Right ventricle myocardium superior (tissue), 1 donor: ENCODE data around the gene SKAP2. TPM values are rescaled to one million over a fixed set of nuclear protein-coding genes. Genes with fewer than 3 reads are reported as not detected.

Experiments used
- ATAC-seq: fragments of 200-7000 bp; cut with Tn5 transposase; one replicate; pipeline ENCODE4 v1.9.1; 2020; ENCODE audit warnings: mild to moderate bottlenecking; ENCODE audit not compliant: poor library complexity
- DNase-seq: peaks from one replicate; pipeline ENCODE4 v3.0.0-alpha.2; 2020
- intact Hi-C: fragments of 100-400 bp; cut with DNase I; formaldehyde crosslinking; loops from one replicate; pipeline ENCODE4 v1.11.2; 2022
- total RNA-seq: library from RNA; stranded (reverse); fragmentation: NEBNext Ultra II Directional; extraction: Animal tissue kit (Norgen Biotek cat#: 25700); gene quantifications from one replicate; pipeline ENCODE4 v1.2.1, GENCODE V29; 2021
- donor health status: DM: no; HTN: yes; CAD: no; lungs with severe emphysema.

Gene SKAP2
- total RNA-seq, 1 donor from 2014 or later, result 5.2 TPM

DNA sequence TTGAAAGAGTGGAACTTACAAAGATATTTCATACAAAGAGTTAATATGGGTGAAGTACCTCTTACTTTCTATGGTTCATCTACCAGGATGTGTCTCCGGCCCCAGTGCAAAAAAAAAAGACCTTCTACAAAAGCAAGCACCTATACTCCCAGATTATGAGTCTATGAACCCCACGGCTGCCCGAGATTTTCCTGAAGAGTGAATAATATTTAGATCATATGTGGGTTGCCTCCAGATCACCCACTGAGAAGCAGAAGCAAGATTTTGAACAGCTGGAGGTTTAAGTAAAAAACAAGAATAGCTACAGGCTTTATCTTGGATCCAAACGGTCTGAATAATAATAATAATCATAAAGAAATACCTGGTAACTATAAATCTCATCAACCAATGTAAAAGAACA lies 207.7 kb downstream of the SKAP2 start:
- intact Hi-C loops, result no loop called here
- no peak for DNase-seq
- no peak for ATAC-seq

DNA sequence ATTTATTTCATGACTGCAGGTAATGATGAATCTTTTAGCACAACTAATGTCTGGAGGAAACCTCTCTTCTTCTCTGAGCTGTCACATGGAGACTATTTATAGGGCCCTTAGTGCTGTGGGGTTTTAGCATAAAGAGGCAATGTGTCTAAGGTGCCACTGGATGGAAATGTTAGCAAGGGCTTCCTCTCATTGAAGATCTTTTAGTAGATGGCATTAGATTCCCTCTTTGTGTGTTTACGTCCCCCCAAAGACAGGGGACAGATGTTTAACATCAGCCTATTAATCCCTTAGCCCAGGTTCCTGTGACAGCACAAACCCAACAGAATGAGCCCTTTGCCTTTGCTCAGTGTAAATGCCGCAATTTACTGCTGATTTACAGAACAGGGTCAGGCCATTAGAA lies 208.6 kb downstream of the SKAP2 start:
- intact Hi-C loops, result no loop called here
- DNase-seq, result no peak
- ATAC-seq, result no peak

DNA sequence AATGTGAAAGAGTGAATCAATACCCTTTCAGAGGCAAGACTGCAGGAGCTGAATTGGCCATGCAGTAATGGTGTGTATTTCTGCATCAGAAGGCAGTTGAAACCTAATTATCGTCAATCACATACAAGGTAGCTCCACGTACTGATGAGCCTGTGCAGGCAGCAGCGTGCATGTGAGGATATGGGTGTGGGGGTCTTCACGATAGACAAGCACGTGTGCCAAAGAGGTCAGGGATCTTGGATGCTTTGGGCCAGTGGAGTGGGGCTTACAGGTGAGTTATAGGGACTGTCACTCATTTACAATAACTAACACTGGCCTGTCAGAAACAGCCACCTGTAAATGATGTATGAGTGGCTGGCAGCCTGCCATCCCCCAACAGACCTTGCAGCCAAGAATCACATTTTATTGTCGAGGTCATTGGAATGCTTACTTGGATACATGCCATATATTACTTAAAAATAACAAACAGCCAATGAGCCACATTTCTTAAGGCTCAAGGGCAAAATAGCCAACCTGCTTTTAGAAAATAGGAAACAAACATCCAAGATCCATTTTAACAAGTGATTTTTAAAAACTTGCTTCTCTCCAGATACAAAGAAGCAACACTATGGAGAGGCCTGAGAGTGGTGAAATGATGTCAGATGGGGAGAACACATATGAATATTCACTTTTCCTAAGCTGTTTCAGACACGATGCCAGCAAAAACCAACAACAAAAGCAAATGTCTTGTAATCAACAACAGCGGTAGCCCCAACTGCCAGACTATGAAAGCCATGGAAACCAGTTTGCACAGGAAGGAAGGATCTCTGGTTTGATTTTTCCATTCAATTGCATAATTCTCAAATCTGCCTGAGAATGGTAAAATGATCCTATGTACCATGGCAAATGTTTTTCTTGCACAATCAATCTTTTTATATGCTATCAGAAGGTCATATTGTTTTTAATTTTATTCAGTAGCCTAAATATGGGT lies 210.7 kb downstream of the SKAP2 start:
- DNase-seq (no peak), ATAC-seq (no peak)
- intact Hi-C loops, result no loop called here

DNA sequence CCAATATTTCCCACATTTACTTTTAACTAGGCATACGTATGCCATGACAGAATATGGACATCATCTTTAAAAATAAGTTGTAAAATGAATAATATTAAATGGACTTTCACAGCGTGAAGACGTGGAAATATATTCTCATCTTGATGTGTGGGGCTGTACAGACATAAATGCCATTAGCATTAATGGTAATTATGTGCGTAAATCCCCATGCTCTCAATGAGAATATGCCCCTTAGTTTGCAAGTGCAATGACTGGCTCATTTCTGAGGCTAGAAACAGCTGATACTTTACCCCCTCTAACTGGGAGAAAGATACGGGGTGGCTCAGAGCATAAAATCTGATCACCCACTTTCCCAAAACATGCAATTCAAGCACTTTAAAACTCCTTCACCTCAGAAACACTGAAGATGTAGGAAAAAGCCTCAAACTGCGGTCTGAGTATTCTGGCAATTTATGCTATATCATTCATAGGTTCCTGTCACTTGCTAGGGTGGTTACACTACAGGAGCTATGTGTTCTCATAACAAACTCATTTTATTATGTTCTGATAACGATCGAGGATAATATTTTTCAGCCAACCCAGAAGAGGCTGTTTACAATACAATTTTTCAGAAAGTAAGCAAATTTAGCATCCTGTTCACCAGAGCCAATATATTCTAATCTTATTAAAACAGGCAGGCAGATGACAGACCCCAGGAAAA lies 211.8 kb downstream of the SKAP2 start:
- DNase-seq (no peak), ATAC-seq (no peak)
- intact Hi-C loops, result no loop called here

DNA sequence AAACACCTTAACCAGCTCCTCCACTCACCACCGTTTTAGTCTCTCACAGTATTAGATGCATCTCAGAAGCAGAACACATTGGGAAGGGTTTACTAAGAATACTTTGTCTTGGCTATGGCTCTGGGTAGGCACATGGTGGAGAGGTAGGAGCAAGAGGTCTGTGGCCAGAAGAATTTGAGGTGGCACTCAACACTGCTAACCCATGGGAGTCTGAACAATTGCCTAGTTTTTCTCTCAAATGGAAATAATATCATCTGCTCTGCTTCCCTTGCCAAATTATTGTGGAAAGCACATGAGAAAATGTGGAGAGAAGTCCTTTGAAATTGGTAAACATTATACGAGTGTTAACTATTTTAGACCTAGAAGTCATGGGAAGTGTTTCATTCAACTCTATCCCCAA lies 214.3 kb downstream of the SKAP2 start:
- ATAC-seq, result no peak
- intact Hi-C loops, result no loop called here
- no peak for DNase-seq

DNA sequence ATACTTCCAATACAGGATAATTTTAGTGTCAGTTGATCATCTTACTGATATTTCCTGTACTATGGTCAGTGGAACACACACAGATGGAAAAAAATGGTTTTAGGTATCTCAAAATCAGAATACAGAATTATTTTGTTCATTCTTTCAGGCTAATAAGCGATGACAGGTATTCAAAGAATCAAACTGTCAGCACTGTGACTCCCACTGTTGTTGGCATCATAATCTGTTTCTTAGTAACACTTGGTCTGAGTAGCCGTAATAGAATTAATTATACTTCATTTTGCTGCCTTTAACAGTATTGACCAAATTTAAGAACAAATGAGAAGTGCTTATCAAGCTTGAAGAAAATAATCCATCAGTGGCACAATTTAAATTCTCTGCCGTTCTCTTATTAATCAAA lies 215.0 kb downstream of the SKAP2 start:
- no peak for ATAC-seq
- intact Hi-C loops, result no loop called here
- no peak for DNase-seq

DNA sequence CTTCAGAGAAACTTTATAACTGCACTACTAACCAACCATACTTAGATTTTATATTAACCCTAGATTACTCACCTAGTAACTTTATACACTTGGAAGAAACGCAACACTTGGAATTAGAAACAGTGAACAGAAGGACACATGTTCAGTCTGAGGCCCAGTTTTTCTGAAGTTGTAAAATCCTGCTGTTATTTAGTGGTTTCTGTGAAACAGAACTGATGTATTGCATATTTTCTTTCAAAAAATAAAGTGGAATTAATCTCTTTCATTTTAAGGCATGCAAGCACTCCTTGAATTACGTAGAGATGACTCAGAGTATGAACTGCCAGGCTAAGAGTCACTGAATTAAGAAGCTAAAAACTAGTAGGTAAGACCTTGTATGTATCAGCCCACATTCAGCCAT lies 215.8 kb downstream of the SKAP2 start:
- ATAC-seq, result no peak
- no peak for DNase-seq
- intact Hi-C loops, result no loop called here

DNA sequence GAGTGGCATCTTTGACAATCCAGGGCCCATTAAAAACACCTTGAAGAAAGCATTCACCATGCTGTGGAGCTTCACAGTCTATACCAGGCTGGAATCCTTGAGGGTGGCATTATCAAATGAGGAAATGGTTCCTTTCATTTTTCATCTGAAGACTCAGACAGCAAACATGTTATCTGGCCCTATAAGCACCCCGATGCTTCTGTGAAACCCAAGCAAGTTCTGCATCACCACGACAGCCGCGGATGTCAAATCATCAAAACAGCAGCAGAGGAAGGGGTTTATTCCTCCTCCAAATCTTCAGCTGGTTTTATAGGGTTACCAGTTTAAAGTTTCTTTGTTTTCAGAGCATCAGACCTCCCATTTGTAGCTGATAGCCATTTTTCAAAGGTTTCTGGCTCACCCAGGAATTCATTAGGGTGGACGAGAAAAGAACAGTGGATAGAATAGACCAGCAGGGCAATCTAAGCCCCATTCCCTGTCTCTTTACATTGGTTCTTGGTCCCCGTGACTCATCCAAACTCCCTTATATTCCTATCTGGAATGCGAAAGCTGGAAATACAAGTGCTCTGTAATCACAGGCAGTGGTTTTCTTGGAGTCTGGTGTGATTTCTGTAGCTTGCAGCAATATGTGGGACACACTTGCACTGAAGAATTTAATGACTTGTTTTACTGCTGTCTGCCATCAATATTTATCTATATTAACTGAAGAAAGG lies 217.9 kb downstream of the SKAP2 start:
- no peak for DNase-seq
- no peak for ATAC-seq
- intact Hi-C loops, result no loop called here

DNA sequence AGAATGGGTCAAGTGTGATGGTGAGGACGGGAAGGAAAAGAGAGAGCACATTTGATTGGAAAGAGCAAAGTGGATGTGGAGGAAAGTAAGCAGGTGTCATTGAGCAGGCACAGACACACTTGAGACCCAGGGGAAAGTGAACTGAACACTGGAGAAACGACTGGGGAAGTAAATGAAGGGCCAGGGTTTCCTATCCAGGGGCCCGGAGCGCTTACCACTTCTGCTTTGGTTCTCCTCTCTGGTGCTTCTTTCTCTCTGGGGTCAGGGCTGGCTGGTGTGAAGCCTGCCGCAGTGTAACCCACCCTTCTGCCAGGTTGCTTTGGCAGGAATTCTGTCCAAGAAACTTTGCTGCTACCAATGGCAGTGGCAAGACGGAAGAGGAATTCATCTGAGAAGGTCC lies 219.3 kb downstream of the SKAP2 start:
- DNase-seq (no peak), ATAC-seq (no peak)
- intact Hi-C loops, result no loop called here

DNA sequence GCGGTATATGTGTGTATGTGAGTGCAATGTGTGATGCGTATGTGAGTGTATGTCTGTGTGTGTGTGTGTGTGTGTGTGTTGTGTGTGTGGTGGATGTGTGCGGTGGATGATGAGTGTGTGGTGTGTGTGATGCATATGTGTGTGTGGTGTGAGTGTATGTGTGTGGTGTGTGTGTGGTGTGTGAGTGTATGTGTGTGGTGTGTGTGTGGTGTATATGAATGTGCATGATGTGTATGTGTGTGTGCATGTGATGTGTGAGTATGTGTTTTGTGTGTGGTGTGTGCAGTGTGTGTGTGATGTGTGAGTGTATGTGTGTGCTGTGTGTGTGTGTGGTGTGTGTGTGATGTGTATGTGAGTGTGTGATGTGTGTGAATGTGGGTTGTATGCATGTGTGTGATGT lies 222.0 kb downstream of the SKAP2 start:
- no peak for DNase-seq
- intact Hi-C loops, result no loop called here
- ATAC-seq, result no peak

DNA sequence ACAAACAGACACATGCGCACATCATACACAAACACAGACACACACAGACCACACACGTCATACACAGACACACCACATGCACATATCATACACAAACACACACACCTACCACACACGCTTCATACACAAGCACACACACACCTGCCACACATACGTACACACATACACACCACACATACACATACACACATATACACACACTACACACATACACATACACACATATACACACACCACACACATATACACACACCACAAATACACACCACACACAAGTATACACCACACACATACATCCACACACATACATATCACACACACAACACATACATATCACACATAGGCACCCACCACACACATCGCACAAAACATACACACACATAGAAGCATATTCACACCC lies 224.7 kb downstream of the SKAP2 start:
- DNase-seq (no peak), ATAC-seq (no peak)
- intact Hi-C loops, result no loop called here

DNA sequence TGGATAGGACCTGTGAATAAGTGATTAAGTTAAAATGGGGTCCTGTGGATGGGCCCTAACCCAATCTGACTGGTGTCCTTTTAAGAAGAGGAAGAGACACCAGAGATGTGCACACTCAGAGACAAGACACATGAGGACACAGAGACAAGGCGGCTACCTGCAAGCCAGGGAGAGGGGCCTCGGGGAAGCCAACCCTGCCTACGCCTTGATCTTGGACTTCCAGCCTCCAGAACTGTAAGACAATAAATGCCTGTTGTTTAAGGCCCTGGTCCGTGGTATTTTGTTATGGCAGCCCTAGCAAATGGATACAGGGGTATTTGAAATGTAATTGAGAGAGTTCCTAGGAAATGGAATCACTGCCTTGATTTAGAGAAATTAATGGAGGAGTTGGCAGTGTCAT lies 225.3 kb downstream of the SKAP2 start:
- no peak for ATAC-seq
- intact Hi-C loops, result no loop called here
- DNase-seq, result no peak

DNA sequence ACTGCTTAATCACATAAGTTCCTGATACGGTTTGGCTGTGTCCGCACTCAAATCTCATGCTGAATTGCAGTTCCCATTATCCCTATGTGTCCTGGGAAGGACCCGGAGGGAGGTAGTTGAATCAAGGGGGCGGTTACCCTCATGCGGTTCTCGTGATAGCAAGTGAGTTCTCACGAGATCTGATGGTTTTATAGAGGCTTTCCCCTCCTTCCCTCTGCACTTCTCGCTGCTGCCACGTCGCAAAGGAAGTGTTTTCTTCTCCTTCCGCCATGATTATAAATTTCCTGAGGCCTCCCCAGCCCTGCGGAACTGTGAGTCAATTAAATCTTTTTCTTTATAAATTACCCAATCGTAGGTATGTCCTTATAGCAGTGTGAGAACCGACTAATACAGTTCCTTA lies 226.2 kb downstream of the SKAP2 start:
- intact Hi-C loops, result no loop called here
- ATAC-seq (no peak), DNase-seq (no peak)

DNA sequence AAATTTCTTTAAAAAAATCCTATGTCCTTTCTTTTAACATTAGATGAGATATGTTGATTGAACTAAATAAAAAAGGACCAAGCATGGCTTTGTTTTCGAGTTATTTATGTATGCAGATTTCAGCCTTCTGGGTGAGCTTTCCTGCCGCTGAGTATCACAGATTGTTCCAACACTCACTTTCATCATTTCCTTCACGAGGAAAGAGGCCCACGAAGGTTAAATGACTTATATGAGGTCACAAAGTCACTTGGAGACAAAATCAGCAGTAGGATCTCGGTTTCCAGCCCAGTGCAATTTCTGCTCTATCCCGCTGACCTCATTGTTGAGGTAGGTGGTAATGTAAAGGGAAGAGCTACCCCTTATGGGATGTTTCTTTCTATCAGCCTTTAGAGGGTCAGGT lies 226.8 kb downstream of the SKAP2 start:
- ATAC-seq (no peak), DNase-seq (no peak)
- intact Hi-C loops, result no loop called here

DNA sequence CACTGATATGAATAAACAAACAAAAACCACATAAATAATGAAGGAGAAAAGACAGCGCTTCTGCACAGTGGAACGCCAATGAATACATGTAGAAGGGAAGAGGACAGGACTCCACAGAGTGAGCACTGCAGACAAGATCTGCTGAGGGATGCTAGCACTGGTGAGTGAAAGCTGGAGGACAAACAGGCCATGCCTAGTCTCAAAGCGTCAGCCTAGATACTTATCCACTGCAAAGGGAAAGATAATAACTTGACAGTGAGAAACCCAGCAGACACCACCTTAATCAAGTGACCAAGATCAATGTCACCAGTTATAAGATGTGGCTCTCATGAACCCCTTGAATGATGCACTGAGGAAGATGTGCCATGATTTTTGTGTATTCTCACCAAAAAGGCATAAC lies 227.6 kb downstream of the SKAP2 start:
- DNase-seq, result no peak
- intact Hi-C loops, result no loop called here

DNA sequence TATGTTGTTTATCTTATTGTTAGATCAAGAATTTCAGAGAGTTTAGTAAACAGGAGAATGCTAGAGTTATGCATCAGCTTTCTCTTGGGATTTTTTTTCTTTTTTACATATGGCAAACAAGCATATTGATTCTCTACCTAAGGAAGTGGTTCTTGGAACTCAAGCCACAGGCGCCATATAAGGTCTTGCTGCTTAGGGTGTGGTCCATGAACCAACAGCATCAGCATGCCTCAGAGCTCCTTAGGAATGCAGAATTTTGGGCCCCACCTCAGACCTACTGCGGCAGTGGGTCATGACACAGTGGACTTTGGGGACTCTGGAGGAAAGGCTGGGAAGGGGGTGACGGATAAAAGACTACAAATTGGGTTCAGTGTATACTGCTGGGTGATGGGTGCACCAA lies 230.8 kb downstream of the SKAP2 start:
- no peak for DNase-seq
- no peak for ATAC-seq
- intact Hi-C loops, result no loop called here

More for the DNA sequence above, 227.6 kb downstream of the SKAP2 start:
- ATAC-seq, result no peak

DNA sequence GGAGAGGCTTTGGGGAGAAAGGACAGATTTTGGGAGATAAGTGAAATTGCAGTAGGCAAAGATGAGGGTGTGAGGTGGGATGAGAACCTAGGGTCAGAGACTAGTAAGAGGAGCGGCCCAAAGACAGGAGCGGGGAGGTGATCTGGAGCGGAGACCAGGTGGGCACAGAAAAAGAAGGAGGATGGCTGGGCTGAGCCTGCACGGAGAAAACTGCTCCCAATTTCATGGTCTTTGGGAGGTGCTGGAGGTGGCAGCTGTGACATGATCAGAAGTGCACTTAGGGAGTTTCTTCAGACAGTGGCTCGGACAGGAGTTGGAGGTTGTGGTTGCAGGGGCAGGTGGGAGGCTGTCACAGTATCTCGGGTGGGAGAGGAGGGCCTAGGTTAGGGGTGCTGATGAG lies 232.8 kb downstream of the SKAP2 start:
- intact Hi-C loops, result no loop called here
- no peak for ATAC-seq

DNA sequence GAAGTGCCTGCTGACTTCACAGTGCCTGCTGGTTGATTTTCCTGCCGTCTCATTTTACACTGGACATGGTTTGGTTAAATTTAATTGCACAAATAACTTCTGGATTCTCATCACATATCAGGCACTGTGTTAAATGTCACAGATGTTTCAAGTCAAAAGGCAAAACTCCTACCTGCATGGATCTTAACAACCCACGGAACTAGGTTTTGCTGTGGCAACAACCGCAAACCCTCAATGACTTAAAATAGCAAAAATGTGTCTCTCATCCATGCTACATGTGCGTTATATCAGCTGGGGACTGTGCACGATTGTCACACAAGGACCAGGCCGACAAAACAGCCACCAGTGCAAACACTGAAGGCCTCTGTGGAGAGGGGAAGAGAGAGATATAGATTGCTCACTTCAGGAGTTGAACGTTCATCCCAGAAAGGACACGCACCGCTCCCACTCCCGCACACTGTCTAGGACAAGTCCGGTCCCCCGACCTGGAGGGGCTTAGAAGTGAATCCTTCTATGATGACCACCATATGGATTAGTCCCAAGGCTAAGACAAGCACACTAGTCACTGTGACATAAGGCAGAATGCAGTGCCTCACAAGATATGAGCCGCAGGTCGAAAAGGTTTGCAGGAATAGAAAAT lies 233.3 kb downstream of the SKAP2 start:
- ATAC-seq, result no peak
- no peak for DNase-seq
- intact Hi-C loops, result no loop called here

More for the DNA sequence above, 232.8 kb downstream of the SKAP2 start:
- no peak for DNase-seq

DNA sequence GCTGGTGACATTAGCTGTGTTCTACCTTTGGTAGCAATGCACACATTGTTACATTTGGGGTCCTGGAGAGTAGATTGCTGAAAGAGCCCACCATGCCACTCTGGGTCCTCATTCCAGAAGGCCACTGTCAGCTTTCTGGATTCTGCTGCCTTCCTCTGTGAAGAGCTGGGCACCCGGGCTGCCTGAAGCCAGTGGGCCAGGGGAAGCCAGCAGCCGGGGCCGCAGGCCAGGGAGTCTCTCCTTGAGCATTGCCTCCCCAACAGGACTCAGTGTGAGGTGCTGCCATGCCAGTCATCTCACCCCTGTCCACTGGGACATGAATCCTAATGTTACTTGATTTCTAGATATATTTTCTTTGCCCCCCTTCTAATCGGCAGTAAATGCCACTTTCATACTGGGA lies 234.0 kb downstream of the SKAP2 start:
- no peak for DNase-seq
- intact Hi-C loops, result no loop called here
- no peak for ATAC-seq
